IMR-90 (cell line): ENCODE measurements around the gene PDE4B. TPM values are rescaled to one million over a fixed set of nuclear protein-coding genes. Genes with fewer than 3 reads are reported as not detected.

Source experiments
- ATAC-seq: fragments of 200-7000 bp; cut with Tn5 transposase; 2 replicates; pipeline ENCODE4 v1.9.1; 2020; ENCODE audit warnings: low read depth, mild to moderate bottlenecking, moderate library complexity
- BruUV-seq: library from RNA; stranded (reverse); fragments of 400-500 nt; replicated peaks from 2 replicates; lab custom pipeline; 2021; lab: Mats Ljungman, UMichigan
- CTCF ChIA-PET: fragments of 300-600 bp; formaldehyde crosslinking; extraction: SDS; loops from one replicate; lab custom pipeline; 2021; ENCODE audit warnings: antibody characterized with exemption; lab: Yijun Ruan, JAX
- POLR2A ChIA-PET: fragments of 300-600 bp; sonication (Branson Sonifier 250); formaldehyde crosslinking; loops from one replicate; lab custom pipeline; 2022; ENCODE audit warnings: antibody characterized with exemption; ENCODE audit not compliant: unreplicated experiment; lab: Charles Lee
- DNase-seq: peaks from one replicate; pipeline ENCODE4 v3.0.0; 2013
- H2AFZ ChIP-seq: replicated peaks from 2 replicates; pipeline ENCODE3; 2013; ENCODE audit warnings: low read length, mild to moderate bottlenecking; ENCODE audit not compliant: poor library complexity
- H2AK5ac ChIP-seq: 2 replicates; pipeline ENCODE4 v1.6.1; 2013; ENCODE audit warnings: low read depth, low read length, inconsistent platforms
- H2AK9ac ChIP-seq: replicated peaks from 2 replicates; pipeline ENCODE3; 2013; ENCODE audit warnings: mild to moderate bottlenecking, low read depth, low read length, moderate library complexity; ENCODE audit not compliant: poor library complexity
- H2BK120ac ChIP-seq: 2 replicates; pipeline ENCODE4 v1.6.1; 2013; ENCODE audit warnings: low read depth, low read length, inconsistent platforms
- H2BK15ac ChIP-seq: 3 replicates; pipeline ENCODE4 v1.6.1; 2013; ENCODE audit warnings: low read depth, low read length, inconsistent platforms
- H2BK20ac ChIP-seq: 2 replicates; pipeline ENCODE4 v1.6.1; 2013; ENCODE audit warnings: low read depth, mild to moderate bottlenecking, inconsistent platforms, low read length, moderate library complexity
- H2BK5ac ChIP-seq: 2 replicates; pipeline ENCODE4 v1.6.1; 2013; ENCODE audit warnings: mild to moderate bottlenecking, low read depth, low read length, inconsistent platforms; ENCODE audit not compliant: poor library complexity, severe bottlenecking
- H3K14ac ChIP-seq: replicated peaks from 2 replicates; pipeline ENCODE4 v1.6.1; 2013; ENCODE audit warnings: low read depth, low read length, inconsistent platforms
- H3K18ac ChIP-seq: 2 replicates; pipeline ENCODE4 v1.6.1; 2013; ENCODE audit warnings: low read depth, low read length, control low read depth
- H3K23ac ChIP-seq: 2 replicates; pipeline ENCODE4 v1.6.1; 2013; ENCODE audit warnings: low read depth, low read length, inconsistent platforms
- H3K27ac ChIP-seq: 2 replicates; pipeline ENCODE4 v1.5.1; 2013; ENCODE audit warnings: mild to moderate bottlenecking, control low read depth, low read length; ENCODE audit not compliant: insufficient read depth
- H3K27me3 ChIP-seq: 2 replicates; pipeline ENCODE4 v1.6.1; 2013; ENCODE audit warnings: low read length; ENCODE audit not compliant: control insufficient read depth, insufficient read depth
- H3K36me3 ChIP-seq: 2 replicates; pipeline ENCODE4 v1.6.1; 2013; ENCODE audit warnings: low read length, mixed read lengths; ENCODE audit not compliant: control insufficient read depth, insufficient read depth
- H3K4ac ChIP-seq: 2 replicates; pipeline ENCODE4 v1.6.1; 2013; ENCODE audit warnings: low read depth, low read length, inconsistent platforms
- H3K4me1 ChIP-seq: 2 replicates; pipeline ENCODE4 v1.6.1; 2013; ENCODE audit warnings: low read length, mixed read lengths; ENCODE audit not compliant: control insufficient read depth, insufficient read depth
- H3K4me2 ChIP-seq: 2 replicates; pipeline ENCODE4 v1.6.1; 2013; ENCODE audit warnings: low read depth, mild to moderate bottlenecking, control low read depth, low read length, moderate library complexity
- H3K4me3 ChIP-seq: 2 replicates; pipeline ENCODE4 v1.5.1; 2013; ENCODE audit warnings: low read depth, mild to moderate bottlenecking, control low read depth, low read length, moderate library complexity; ENCODE audit not compliant: insufficient read depth
- H3K56ac ChIP-seq: 2 replicates; pipeline ENCODE4 v1.6.1; 2013; ENCODE audit warnings: low read length, inconsistent platforms; ENCODE audit not compliant: insufficient read depth; ENCODE audit errors: extremely low read depth
- H3K79me1 ChIP-seq, 2 experiments: 2 replicates each; pipeline ENCODE4 v1.6.1; 2013; ENCODE audit warnings: low read length in 2 of 2, inconsistent platforms in 1 of 2, low read depth in 1 of 2
- H3K9ac ChIP-seq: 2 replicates; pipeline ENCODE4 v1.6.1; 2013; ENCODE audit warnings: low read depth, low read length, control low read depth
- H3K9me1 ChIP-seq: 2 replicates; pipeline ENCODE4 v1.6.1; 2013; ENCODE audit warnings: low read length, inconsistent platforms; ENCODE audit not compliant: insufficient read depth
- H3K9me3 ChIP-seq: 2 replicates; pipeline ENCODE4 v1.6.1; 2013; ENCODE audit warnings: low read length; ENCODE audit not compliant: control insufficient read depth, insufficient read depth
- H4K20me1 ChIP-seq: 2 replicates; pipeline ENCODE4 v1.6.1; 2013; ENCODE audit warnings: low read length, inconsistent platforms; ENCODE audit not compliant: insufficient read depth
- H4K5ac ChIP-seq: 2 replicates; pipeline ENCODE4 v1.6.1; 2013; ENCODE audit warnings: mild to moderate bottlenecking, low read depth, low read length, control low read depth
- H4K8ac ChIP-seq, 2 experiments: 2 replicates each; pipeline ENCODE4 v1.6.1; 2013; ENCODE audit warnings: low read depth in 2 of 2, low read length in 2 of 2, control low read depth in 1 of 2, inconsistent platforms in 1 of 2
- H4K91ac ChIP-seq: 2 replicates; pipeline ENCODE4 v1.6.1; 2013; ENCODE audit warnings: low read depth, low read length, inconsistent platforms; ENCODE audit not compliant: insufficient read depth
- CEBPB ChIP-seq: IDR thresholded peaks from 2 replicates; pipeline ENCODE4 v1.6.1; 2012; ENCODE audit warnings: low read depth, low read length, improper control_type of control experiment
- CHD1 ChIP-seq: IDR thresholded peaks from 2 replicates; pipeline ENCODE4 v1.6.1; 2012; ENCODE audit warnings: low read depth, low read length, improper control_type of control experiment
- MAZ ChIP-seq: IDR thresholded peaks from 2 replicates; pipeline ENCODE4 v1.6.1; 2012; ENCODE audit warnings: low read depth, mild to moderate bottlenecking, low read length, improper control_type of control experiment, moderate library complexity, borderline replicate concordance
- MXI1 ChIP-seq: IDR thresholded peaks from 2 replicates; pipeline ENCODE4 v1.6.1; 2012; ENCODE audit warnings: low read depth, mild to moderate bottlenecking, low read length, moderate library complexity, borderline replicate concordance
- NFE2L2 ChIP-seq: fragments of 150-350 bp; IDR thresholded peaks from 2 replicates; pipeline ENCODE4 v1.6.1; 2016; ENCODE audit warnings: low read depth, mild to moderate bottlenecking, low read length
- POLR2A ChIP-seq: IDR thresholded peaks from 2 replicates; pipeline ENCODE4 v1.6.1; 2012; ENCODE audit warnings: mild to moderate bottlenecking, low read depth, low read length
- WGBS, 2 experiments: methylation state at CpG; one replicate each; pipeline versions ENCODE4 v1.1.5 to v1.1.7; 2013; ENCODE audit warnings: missing lambda C conversion rate in 2 of 2; ENCODE audit not compliant: insufficient read length in 1 of 2; ENCODE audit errors: extremely low coverage in 2 of 2; 5-methylcytosine and 5-hydroxymethylcytosine counted together
- dilution Hi-C: fragments of 300-500 bp; cut with HindIII; formaldehyde crosslinking; loops from one replicate; pipeline ENCODE4 v1.14.3; 2018; ENCODE audit warnings: low sequenced_read_pairs; ENCODE audit not compliant: unreplicated experiment
- in situ Hi-C: fragments of 300-500 bp; cut with MboI; formaldehyde crosslinking; loops from 3 replicates; pipeline ENCODE4 v1.14.3; 2019; ENCODE audit warnings: low sequenced_read_pairs, inconsistent platforms, mixed read lengths
- intact Hi-C: fragments of 100-400 bp; cut with micrococcal nuclease; formaldehyde crosslinking; loops from 2 replicates; pipeline ENCODE4 v1.10.0; 2022
- polyA plus RNA-seq, 3 experiments: library from polyadenylated mRNA; depleted of rRNA; stranded (reverse); fragments of >200 nt; gene quantifications; 2 replicates each; pipeline ENCODE4 v1.2.3, GENCODE V29; 2012; ENCODE audit warnings: low replicate concordance in 1 of 3
- total RNA-seq: library from RNA; depleted of rRNA; stranded (reverse); fragments of >200 nt; gene quantifications from 2 replicates; pipeline ENCODE4 v1.2.3, GENCODE V29; 2012

The PDE4B gene
- total and polyA plus RNA-seq, 2 of the 4 experiments (the other 2 are of a cell fraction): 5.8 to 21.3 TPM

- Histone ChIP-seq H3K9me3 (no peaks in the 10 kb centered on the region), H4K8ac (no peak overlapping the region), H4K5ac (no peak overlapping the region), H3K27me3 (no peaks in the 10 kb centered on the region), H2BK20ac (no peak overlapping the region), H3K4ac (no peak overlapping the region), H3K27ac (no peak overlapping the region), H3K36me3 (no peaks in the 10 kb centered on the region), H3K14ac (no peak overlapping the region), H3K4me3 (no peak overlapping the region), H3K56ac (no peak overlapping the region), H2BK15ac (no peak overlapping the region), H2AK9ac (no peak overlapping the region), H4K91ac (no peak overlapping the region), H3K4me1 (peaks cover 5% of the 10 kb centered on the region), H2BK5ac (no peak overlapping the region), H3K79me1 (no peaks in the 10 kb centered on the region), H3K4me2 (no peak overlapping the region), H3K18ac (no peak overlapping the region), H4K20me1 (no peaks in the 10 kb centered on the region), H2BK120ac (no peak overlapping the region), H3K23ac (no peak overlapping the region), H2AK5ac (no peak overlapping the region), H3K9me1 (peaks cover 5% of the 10 kb centered on the region; the same call in 1 of the 2 replicates), H2AFZ (no peak overlapping the region), H3K9ac (no peak overlapping the region)
- ATAC-seq: no peak
- intact Hi-C loops (loop anchor here (10.0 kb wide), 2 partner anchors 451 to 1181 kb away; partner anchors contain the start of gene PDE4B), dilution Hi-C loops (no loop called here), in situ Hi-C loops (loop anchor here (25.0 kb wide), 1 partner anchor 508 kb away; no protein-coding TSS in a partner anchor)
- ChIA-PET CTCF (interaction anchor here (1.7 kb wide), 1 partner anchor 201 kb away, joined by 6 read pairs; no protein-coding TSS in a partner anchor), POLR2A (no interaction called here)
- no TSS peak for BruUV-seq
- no CpG with 5 or more reads among the region's 1 CpG for WGBS, 2 experiments
- TF ChIP-seq MAZ (no peak), CEBPB (no peak), NFE2L2 (no peak), POLR2A (no peak), MXI1 (no peak), CHD1 (no peak)
- DNase-seq: no peak
Observed at GRCh38 chr1:66245691-66246090, 453.0 kb downstream of the PDE4B start.
